Endodermal cell (in vitro differentiated cells): ENCODE measurements around the gene PRKAR1A. TPM values are rescaled to one million over a fixed set of nuclear protein-coding genes. Genes with fewer than 3 reads are reported as not detected.

Experiments used
- DNase-seq: peaks from one replicate; pipeline ENCODE4 v3.0.0-alpha.2; 2017
- H3K27ac ChIP-seq: 2 replicates; pipeline ENCODE4 v1.5.1; 2013; ENCODE audit warnings: mild to moderate bottlenecking, low read depth, low read length, moderate library complexity
- H3K27me3 ChIP-seq: 2 replicates; pipeline ENCODE4 v1.6.1; 2013; ENCODE audit warnings: mild to moderate bottlenecking, low read length, moderate library complexity; ENCODE audit not compliant: insufficient read depth, control insufficient read depth, poor library complexity, severe bottlenecking
- H3K36me3 ChIP-seq: 2 replicates; pipeline ENCODE4 v1.7.0; 2013; ENCODE audit warnings: mild to moderate bottlenecking, low read length, moderate library complexity; ENCODE audit not compliant: control insufficient read depth, insufficient read depth
- H3K4me1 ChIP-seq: one replicate; pipeline ENCODE4 v1.7.0; 2013; ENCODE audit warnings: low read length; ENCODE audit not compliant: control insufficient read depth, insufficient read depth
- H3K4me3 ChIP-seq: 2 replicates; pipeline ENCODE4 v1.5.1; 2013; ENCODE audit warnings: mild to moderate bottlenecking, low read length, moderate library complexity
- H3K9ac ChIP-seq: 2 replicates; pipeline ENCODE4 v1.6.1; 2013; ENCODE audit warnings: mild to moderate bottlenecking, low read length, moderate library complexity; ENCODE audit not compliant: poor library complexity, severe bottlenecking; ENCODE audit errors: extremely low read depth
- H3K9me3 ChIP-seq: 2 replicates; pipeline ENCODE4 v1.6.1; 2013; ENCODE audit warnings: mild to moderate bottlenecking, low read length, moderate library complexity; ENCODE audit not compliant: control insufficient read depth
- H3K27ac Mint-ChIP-seq: 2 replicates; pipeline ENCODE4 v1.8.0; 2020; ENCODE audit warnings: mixed read lengths
- H3K27me3 Mint-ChIP-seq: 2 replicates; pipeline ENCODE4 v1.8.0; 2021; ENCODE audit warnings: mild to moderate bottlenecking, mixed read lengths; ENCODE audit not compliant: insufficient read depth
- H3K36me3 Mint-ChIP-seq: 2 replicates; pipeline ENCODE4 v1.8.0; 2020; ENCODE audit warnings: low read depth, mixed read lengths
- H3K4me1 Mint-ChIP-seq: 2 replicates; pipeline ENCODE4 v1.8.0; 2020; ENCODE audit warnings: mixed read lengths
- H3K4me3 Mint-ChIP-seq: 2 replicates; pipeline ENCODE4 v1.8.0; 2020; ENCODE audit warnings: mild to moderate bottlenecking, moderate library complexity, mixed read lengths
- H3K9me3 Mint-ChIP-seq: 2 replicates; pipeline ENCODE4 v1.8.0; 2020; ENCODE audit warnings: mild to moderate bottlenecking, mixed read lengths
- CTCF ChIP-seq: fragments of 200-600 bp; sonication (generic); conservative IDR thresholded peaks from 2 replicates; pipeline ENCODE4 v1.5.0; 2021; ENCODE audit warnings: antibody characterized with exemption, mild to moderate bottlenecking
- WGBS, 2 experiments: methylation state at CpG; one replicate each; pipeline versions ENCODE4 v1.1.5 to v1.1.7; 2013; ENCODE audit warnings: missing lambda C conversion rate in 2 of 2, mixed read lengths in 1 of 2; ENCODE audit not compliant: insufficient coverage in 1 of 2, insufficient read length in 1 of 2; 5-methylcytosine and 5-hydroxymethylcytosine counted together
- total RNA-seq, 2 donors: library from RNA; stranded (reverse); fragmentation: NEBNext Ultra II Directional in 1 of 2; extraction: Animal tissue kit (Norgen Biotek cat#: 25700) in 1 of 2; gene quantifications; 2 replicates in 1 of 2; 3 replicates in 1 of 2; pipeline ENCODE4 v1.2.1, GENCODE V29; 2021

Gene PRKAR1A
- total RNA-seq, 2 donors from 2014 or later: 194 to 227 TPM

- Histone ChIP-seq H3K9ac (no peak overlapping the region), H3K36me3 (peaks cover 68% of the 10 kb centered on the region), H3K27ac (no peak overlapping the region), H3K4me3 (peak overlapping the region; percentile 38), H3K9me3 (peaks cover 56% of the 10 kb centered on the region), H3K27me3 (no peaks in the 10 kb centered on the region), H3K4me1 (no peaks in the 10 kb centered on the region)
- TF ChIP-seq CTCF: no peak
- H3K9me3 Mint-ChIP-seq: peaks cover 32% of the 10 kb centered on the region
- H3K27ac Mint-ChIP-seq: no peak overlapping the region
- peaks cover 74% of the 10 kb centered on the region for H3K36me3 Mint-ChIP-seq
- no peaks in the 10 kb centered on the region for H3K27me3 Mint-ChIP-seq
- H3K4me3 Mint-ChIP-seq: no peak overlapping the region
- H3K4me1 Mint-ChIP-seq: no peaks in the 10 kb centered on the region
- WGBS, 2 experiments: 100% methylated on average over 2 of the region's 2 CpGs; no CpG with 5 or more reads in 1 of the 2 experiments
- no peak for DNase-seq
These were observed 75.6 kb downstream of the PRKAR1A start for GRCh38 chr17:68587847-68588246.

- no peak overlapping the region for H3K9ac ChIP-seq
- no peaks in the 10 kb centered on the region for H3K27me3 ChIP-seq
- 70 to 100% methylated on average over 1 of the region's 1 CpG for WGBS, 2 experiments
- H3K9me3 ChIP-seq: peaks cover 61% of the 10 kb centered on the region
- Mint-ChIP-seq H3K36me3 (peaks cover 72% of the 10 kb centered on the region), H3K27me3 (no peaks in the 10 kb centered on the region), H3K9me3 (peaks cover 32% of the 10 kb centered on the region), H3K27ac (no peak overlapping the region), H3K4me3 (no peak overlapping the region), H3K4me1 (no peaks in the 10 kb centered on the region)
- H3K4me3 ChIP-seq: peak overlapping the region; percentile 38
- H3K27ac ChIP-seq: no peak overlapping the region
- H3K4me1 ChIP-seq: no peaks in the 10 kb centered on the region
- DNase-seq: peak; percentile 13
- H3K36me3 ChIP-seq: peaks cover 68% of the 10 kb centered on the region
- no peak for TF ChIP-seq CTCF
These were observed 76.1 kb downstream of the PRKAR1A start for GRCh38 chr17:68588362-68588761.

DNA sequence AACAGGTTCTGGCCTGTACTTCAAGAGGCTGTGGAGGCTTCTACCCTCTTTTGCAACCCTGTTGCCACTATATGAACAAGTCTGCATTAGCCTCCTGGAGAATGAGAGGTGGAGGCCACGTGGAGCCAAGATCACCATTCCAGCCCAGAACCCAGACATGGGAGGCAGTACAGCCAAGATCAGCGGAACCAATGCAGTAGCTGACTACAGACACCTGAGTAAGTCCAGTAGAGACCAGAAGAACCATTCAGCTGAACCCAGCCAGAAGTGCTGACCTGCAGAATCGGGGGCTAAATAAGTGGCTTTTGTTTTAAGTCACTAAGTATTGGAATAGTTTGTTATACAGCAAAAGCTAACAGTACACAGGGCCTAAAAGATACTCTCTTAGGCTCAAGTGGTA, 76.9 kb downstream of the PRKAR1A start:
- TF ChIP-seq CTCF: no peak
- peaks cover 74% of the 10 kb centered on the region for H3K36me3 ChIP-seq
- H3K4me3 ChIP-seq: peak overlapping the region; percentile 38
- Mint-ChIP-seq H3K4me3 (no peak overlapping the region), H3K36me3 (peaks cover 75% of the 10 kb centered on the region), H3K27ac (no peak overlapping the region), H3K4me1 (no peaks in the 10 kb centered on the region), H3K27me3 (no peaks in the 10 kb centered on the region), H3K9me3 (peaks cover 32% of the 10 kb centered on the region)
- H3K27me3 ChIP-seq: no peaks in the 10 kb centered on the region
- no peaks in the 10 kb centered on the region for H3K4me1 ChIP-seq
- H3K27ac ChIP-seq: no peak overlapping the region
- WGBS, 2 experiments: 92 to 94% methylated on average over 3 of the region's 3 CpGs
- H3K9me3 ChIP-seq: peaks cover 61% of the 10 kb centered on the region
- H3K9ac ChIP-seq: no peak overlapping the region
- peak; percentile 31 for DNase-seq
